MM.1S (cell line): ENCODE results near the gene RPL36AL.

Source experiments
- DNase-seq: peaks from one replicate; pipeline ENCODE4 v3.0.0-alpha.2; 2015
- H2AFZ ChIP-seq: fragments of 300-600 bp; sonication (generic); 2 replicates; pipeline ENCODE4 v1.6.0; 2016; ENCODE audit warnings: antibody characterized with exemption, low read length
- H3F3A ChIP-seq: fragments of 300-600 bp; sonication (generic); 2 replicates; pipeline ENCODE4 v1.6.1; 2016; ENCODE audit warnings: mild to moderate bottlenecking, antibody characterized with exemption, low read length, moderate library complexity, mixed read lengths; ENCODE audit not compliant: insufficient read depth
- H3K27ac ChIP-seq: fragments of 300-600 bp; sonication (generic); 2 replicates; pipeline ENCODE4 v1.5.1; 2016; ENCODE audit warnings: mild to moderate bottlenecking, low read length
- H3K27me3 ChIP-seq: fragments of 300-600 bp; sonication (generic); replicated peaks from 2 replicates; pipeline ENCODE4 v1.6.0; 2016; ENCODE audit warnings: low read length; ENCODE audit not compliant: insufficient read depth
- H3K36me3 ChIP-seq: fragments of 300-600 bp; sonication (generic); replicated peaks from 2 replicates; pipeline ENCODE4 v1.6.1; 2016; ENCODE audit warnings: mild to moderate bottlenecking, low read length, mixed read lengths; ENCODE audit not compliant: insufficient read depth
- H3K4me1 ChIP-seq: fragments of 300-600 bp; sonication (generic); 2 replicates; pipeline ENCODE4 v1.6.1; 2016; ENCODE audit warnings: low read length, mixed read lengths
- H3K4me2 ChIP-seq: fragments of 300-600 bp; sonication (generic); 2 replicates; pipeline ENCODE4 v1.6.0; 2016; ENCODE audit warnings: low read depth, low read length
- H3K4me3 ChIP-seq: fragments of 300-600 bp; sonication (generic); 2 replicates; pipeline ENCODE4 v1.5.1; 2016; ENCODE audit warnings: low read length, mixed read lengths
- H3K79me2 ChIP-seq: fragments of 300-600 bp; sonication (generic); 2 replicates; pipeline ENCODE4 v1.6.1; 2016; ENCODE audit warnings: mixed run types, low read length, mixed read lengths
- H3K9ac ChIP-seq: fragments of 300-600 bp; sonication (generic); 2 replicates; pipeline ENCODE4 v1.6.1; 2016; ENCODE audit warnings: low read length, mixed read lengths
- H3K9me2 ChIP-seq: fragments of 300-600 bp; sonication (generic); replicated peaks from 2 replicates; pipeline ENCODE4 v1.6.1; 2016; ENCODE audit warnings: mild to moderate bottlenecking, low read length, mixed read lengths; ENCODE audit not compliant: insufficient read depth
- H3K9me3 ChIP-seq: fragments of 300-600 bp; sonication (generic); replicated peaks from 2 replicates; pipeline ENCODE4 v1.6.1; 2016; ENCODE audit warnings: mild to moderate bottlenecking, low read length, mixed read lengths; ENCODE audit not compliant: insufficient read depth
- H4K20me1 ChIP-seq: fragments of 300-600 bp; sonication (generic); 2 replicates; pipeline ENCODE4 v1.6.1; 2016; ENCODE audit warnings: mild to moderate bottlenecking, low read length, moderate library complexity, mixed read lengths; ENCODE audit not compliant: insufficient read depth
- CTCF ChIP-seq: fragments of 300-600 bp; sonication (generic); IDR thresholded peaks from 2 replicates; pipeline ENCODE4 v1.5.1; 2016; ENCODE audit warnings: antibody characterized with exemption, low read length, mixed read lengths
- EZH2 ChIP-seq: fragments of 300-600 bp; sonication (generic); optimal IDR thresholded peaks from 2 replicates; pipeline ENCODE3; 2017; ENCODE audit warnings: low read depth, mild to moderate bottlenecking, antibody characterized with exemption, low read length, mixed read lengths
- EZH2phosphoT487 ChIP-seq: fragments of 300-600 bp; sonication (generic); IDR thresholded peaks from 2 replicates; pipeline ENCODE4 v1.6.1; 2018; ENCODE audit warnings: antibody characterized with exemption, low read length

The RPL36AL gene

GRCh38 chr14:49574038-49574437 lies 46.4 kb downstream of the RPL36AL start:
- H3K4me1 ChIP-seq = no peaks in the 10 kb centered on the region
- H3K4me3 ChIP-seq = no peak overlapping the region
- no peaks in the 10 kb centered on the region for H3K36me3 ChIP-seq
- no peak for DNase-seq
- TF ChIP-seq EZH2 (no peak), CTCF (no peak), EZH2phosphoT487 (no peak)
- no peak overlapping the region for H2AFZ ChIP-seq
- no peak overlapping the region for H3K4me2 ChIP-seq
- H3K79me2 ChIP-seq = no peaks in the 10 kb centered on the region
- H3K9ac ChIP-seq = no peak overlapping the region
- no peaks in the 10 kb centered on the region for H3K9me2 ChIP-seq
- no peaks in the 10 kb centered on the region for H3F3A ChIP-seq
- H3K9me3 ChIP-seq = no peaks in the 10 kb centered on the region
- H3K27ac ChIP-seq = no peak overlapping the region
- no peaks in the 10 kb centered on the region for H3K27me3 ChIP-seq
- no peaks in the 10 kb centered on the region for H4K20me1 ChIP-seq

GRCh38 chr14:49569281-49569680 lies 51.1 kb downstream of the RPL36AL start:
- no peaks in the 10 kb centered on the region for H3K27me3 ChIP-seq
- no peak overlapping the region for H3K4me3 ChIP-seq
- no peak overlapping the region for H3K27ac ChIP-seq
- H3K79me2 ChIP-seq = no peaks in the 10 kb centered on the region
- H3K4me2 ChIP-seq = no peak overlapping the region
- no peaks in the 10 kb centered on the region for H3K9me2 ChIP-seq
- TF ChIP-seq CTCF (no peak), EZH2phosphoT487 (no peak), EZH2 (no peak)
- no peaks in the 10 kb centered on the region for H3K9me3 ChIP-seq
- no peak for DNase-seq
- no peaks in the 10 kb centered on the region for H3K36me3 ChIP-seq
- H3K4me1 ChIP-seq = no peaks in the 10 kb centered on the region
- H3K9ac ChIP-seq = no peak overlapping the region
- H4K20me1 ChIP-seq = no peaks in the 10 kb centered on the region
- no peak overlapping the region for H2AFZ ChIP-seq
- no peaks in the 10 kb centered on the region for H3F3A ChIP-seq
